Renal cortical epithelial cell (primary cell): Measurements from ENCODE around the gene DACH2. TPM values are rescaled to one million over a fixed set of nuclear protein-coding genes. Genes with fewer than 3 reads are reported as not detected.

ENCODE experiments used
- DNase-seq: peaks from one replicate; pipeline ENCODE4 v3.0.0-alpha.2; 2011; ENCODE audit warnings: low read depth
- total RNA-seq: library from RNA; depleted of rRNA; stranded (reverse); fragments of >200 nt; gene quantifications from 2 replicates; pipeline ENCODE4 v1.2.3, GENCODE V29; 2014

DACH2 gene
- total RNA-seq, 1 donor from 2014 or later = not detected

DNA sequence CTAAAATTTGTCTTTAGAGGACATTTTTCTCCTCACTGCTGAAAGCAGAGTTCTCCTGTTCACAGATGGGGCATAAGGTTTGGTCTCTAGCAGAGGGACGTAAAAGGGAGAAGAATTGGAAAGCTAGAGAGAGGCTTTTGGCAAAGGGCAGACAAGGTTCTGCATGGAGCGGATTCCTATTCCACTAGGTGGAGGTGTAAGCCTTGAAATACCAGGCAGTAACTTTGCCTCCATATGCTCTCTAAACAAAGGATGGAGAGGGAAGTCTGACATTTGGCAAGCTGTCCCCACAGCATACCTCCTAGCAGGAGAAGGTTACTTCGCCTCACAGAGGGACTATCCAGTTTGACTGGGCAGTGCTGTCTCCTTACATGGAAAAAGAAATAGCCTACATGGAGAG lies 174.7 kb downstream of the DACH2 start:
- DNase-seq = no peak

DNA sequence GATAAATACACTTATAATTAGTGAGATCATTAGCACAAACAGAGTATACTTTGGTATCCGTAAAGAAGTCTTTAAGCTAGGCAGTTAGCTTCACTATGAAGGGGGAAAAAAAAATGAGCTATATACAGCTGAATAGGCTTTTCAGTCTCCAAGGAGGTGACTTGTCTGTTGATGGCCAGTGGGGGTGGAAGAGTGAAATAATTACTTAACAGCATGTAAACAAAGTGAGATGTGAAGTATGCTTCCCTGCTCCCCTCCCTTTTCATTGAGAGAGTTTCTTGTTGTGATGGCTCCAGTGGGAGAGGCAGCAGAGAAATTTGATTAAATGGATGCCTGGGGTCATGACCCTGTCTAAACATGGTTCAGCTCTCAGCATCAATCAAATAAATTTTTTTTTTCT lies 180.9 kb downstream of the DACH2 start:
- DNase-seq = no peak

DNA sequence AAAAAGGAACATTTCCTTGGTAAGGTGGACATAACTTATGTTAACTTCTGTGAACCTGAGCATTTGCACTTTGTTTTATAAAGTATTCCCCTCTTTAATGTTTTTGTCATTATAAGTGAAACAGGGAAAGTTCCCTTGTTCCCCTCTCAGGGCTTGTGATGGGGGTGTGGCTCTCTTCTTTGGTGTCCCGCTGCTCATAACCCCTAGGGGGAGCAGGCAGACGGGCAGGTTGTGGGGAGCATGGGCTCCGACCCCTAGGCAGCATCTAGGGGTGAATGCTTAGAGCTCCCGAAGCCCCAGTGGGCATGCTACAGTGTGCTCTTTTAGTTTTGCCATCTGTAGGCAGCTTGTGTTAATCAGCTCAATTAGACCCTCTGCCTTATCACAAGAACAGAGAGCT lies 200.4 kb downstream of the DACH2 start:
- no peak for DNase-seq

DNA sequence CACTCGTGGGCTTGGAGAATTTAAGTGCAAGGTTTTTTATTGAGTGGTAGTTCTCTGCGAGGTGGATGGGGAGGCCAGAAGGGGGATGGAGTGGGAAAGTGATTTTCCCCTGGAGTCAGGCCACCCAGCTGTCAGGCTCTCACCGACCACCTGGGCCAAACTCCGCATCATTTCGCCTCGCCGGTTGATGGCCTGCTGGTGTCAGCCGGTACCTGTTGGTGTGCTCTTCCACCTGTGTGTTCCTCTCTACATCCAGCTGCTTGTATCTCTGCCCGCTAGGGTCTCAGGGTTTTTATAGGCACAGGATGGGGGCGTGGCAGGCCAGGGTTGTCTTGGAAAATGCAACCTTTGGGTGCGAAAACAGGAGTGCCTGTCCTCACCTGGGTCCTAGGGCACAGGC lies 200.9 kb downstream of the DACH2 start:
- DNase-seq = no peak

DNA sequence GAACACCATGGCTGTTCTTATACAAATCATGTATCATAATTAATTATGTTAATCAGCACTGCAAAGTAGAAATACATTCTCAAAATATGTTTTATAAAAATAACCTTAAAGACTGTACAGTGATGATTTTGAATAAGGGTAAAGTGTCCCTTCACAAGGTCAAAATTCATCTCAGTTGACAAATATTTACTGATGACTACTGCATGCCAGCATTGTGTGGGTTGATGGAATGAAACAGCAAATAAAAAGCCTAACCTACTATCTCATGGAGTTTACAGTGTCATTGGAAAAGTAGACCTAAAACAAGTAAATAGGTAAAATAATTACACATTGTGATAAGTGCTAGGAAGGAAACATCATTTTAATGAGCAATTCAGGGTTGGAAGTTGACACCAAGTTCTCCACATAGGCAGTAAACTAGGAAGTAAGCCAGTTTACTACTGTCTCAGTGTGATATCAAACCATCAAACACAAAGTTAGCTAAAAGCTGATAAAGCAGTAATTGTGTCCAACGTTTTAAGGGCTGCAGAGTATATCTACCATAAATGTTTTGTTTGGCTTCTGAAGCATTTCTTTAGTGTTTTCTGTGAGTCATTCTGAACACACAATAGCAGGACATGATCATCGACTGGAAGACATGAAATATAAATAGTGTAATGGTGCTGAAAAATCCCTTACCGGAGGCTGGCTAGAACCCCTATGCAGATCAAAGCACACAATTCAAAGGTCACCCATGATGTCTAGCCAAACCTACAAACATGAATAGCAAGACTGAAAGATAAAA lies 221.8 kb downstream of the DACH2 start:
- DNase-seq = no peak

DNA sequence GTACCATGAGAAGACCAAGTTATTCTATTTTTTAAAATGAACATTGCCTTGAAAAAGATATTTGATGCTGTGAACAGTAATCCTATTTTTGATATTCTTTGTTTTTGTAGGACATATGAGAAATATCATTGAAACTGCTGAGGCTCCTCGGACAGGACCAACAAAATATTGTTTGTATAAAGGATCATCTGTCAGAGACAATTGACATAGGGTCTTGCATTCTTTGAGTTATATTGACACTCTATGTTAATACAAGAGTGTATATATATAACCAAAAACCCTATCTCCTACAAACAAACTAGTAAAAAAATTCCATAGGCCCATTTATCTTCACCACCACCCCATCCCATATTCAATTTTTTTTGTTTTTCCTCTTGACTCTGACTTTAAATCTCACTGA lies 222.7 kb downstream of the DACH2 start:
- DNase-seq = no peak

DNA sequence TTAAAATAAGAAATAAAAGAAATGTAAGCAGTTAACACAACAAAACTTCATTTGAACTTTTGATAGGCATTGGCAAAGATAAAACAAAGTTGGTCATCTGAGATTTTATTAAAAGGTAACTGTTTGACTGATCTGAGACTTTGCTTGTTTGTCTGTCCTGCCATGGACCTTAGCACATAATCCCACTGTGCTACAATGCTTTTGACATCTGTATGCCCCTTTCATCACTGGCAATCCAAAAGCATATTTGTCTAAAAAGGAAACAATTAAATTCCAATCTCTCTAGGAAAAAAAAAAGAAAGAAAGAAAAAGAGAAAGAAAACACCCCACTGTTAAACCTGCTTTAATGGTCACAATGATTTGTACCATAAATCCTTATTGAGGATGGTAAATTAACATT lies 231.0 kb downstream of the DACH2 start:
- DNase-seq = no peak

DNA sequence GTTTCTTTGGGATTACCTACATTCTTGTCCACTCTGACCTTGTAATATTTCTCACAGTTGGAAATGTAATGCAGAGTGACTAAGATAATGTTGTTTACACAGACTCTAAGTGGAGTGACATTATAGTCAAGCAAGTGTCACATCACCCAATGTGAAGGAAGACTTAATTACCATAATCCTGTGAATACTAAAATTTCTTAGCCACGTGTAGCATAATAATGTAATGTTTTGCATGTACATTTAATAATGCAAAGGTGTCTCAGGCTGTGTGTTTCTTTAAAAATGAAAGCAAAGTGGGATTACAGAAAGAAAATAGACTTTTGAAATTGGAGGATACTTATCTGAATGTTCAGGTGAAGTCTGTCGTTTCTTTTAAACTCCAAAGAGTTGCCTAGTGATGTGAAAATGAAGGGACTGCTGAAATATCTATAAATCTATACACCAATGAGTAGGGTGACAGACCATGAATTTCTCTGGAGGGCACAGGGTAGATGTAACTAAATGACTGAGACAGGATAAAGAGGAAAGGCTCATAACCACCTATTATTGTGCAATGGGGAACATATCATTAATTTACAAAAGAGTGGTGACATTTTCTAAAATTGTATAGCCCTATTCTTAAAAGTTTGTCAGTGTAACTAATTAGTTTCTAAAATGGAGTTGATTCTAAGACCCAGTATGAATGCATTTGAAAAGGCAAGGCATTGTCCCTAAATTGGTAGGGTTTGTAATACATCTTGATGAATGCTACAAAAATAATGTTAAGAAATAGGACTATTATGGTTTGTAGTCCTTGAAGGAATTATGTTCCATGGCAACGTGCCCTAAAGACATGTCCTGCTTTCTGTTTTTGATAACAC lies 235.7 kb downstream of the DACH2 start:
- DNase-seq = no peak

DNA sequence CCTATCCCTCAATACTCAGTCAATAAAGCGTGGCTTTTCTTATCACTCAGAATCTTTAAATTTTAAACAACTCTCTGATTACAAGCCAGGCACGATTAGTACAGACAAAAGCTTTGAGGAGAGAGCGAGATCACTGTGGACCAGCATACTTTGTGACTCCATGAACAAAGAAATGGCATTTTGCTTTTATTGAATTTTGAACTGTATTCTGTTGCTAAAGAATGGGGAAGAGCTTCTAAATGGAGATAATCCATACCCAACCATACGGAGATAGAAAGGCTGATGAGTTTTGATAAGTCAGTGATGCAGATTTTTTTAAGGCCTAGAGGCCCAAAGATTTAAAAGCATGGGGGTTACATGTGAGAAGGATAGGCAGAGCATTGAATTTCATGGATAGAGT lies 259.1 kb downstream of the DACH2 start:
- no peak for DNase-seq

DNA sequence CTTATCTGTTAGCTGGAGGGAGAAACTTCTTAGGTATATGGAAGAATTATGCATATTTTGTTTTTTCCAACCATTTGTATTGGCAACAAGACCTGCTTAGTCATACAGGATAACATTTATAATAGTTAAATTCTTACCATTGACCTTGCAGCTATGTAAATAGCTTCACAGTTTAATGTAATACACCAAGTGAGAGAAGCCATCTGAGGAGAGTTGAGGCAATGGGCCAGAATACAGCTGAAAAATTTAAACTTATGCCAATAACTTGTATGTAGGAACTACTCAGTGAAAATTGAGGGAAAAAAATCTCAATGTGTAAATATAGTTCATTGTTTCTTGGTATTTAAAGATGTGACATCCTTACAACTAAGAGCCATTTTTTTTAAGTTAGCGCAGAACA lies 273.5 kb downstream of the DACH2 start:
- no peak for DNase-seq

DNA sequence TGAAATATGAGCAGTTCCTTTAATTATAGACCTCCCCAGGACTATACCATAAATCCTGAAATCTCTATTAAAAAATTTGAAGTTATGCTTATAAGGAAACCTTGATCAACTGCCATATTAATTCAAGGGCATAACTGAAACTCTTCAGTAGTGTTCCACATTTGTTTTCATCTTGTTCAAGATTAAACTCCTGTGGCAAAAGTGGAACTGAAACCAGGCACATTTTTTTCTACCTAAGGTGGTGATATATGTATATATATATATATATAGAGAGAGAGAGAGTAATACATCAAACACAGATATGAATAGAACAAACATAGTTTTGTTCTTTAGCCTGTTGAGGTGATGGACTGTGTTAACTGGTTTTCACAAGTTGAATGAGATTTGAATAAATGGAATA lies 287.9 kb downstream of the DACH2 start:
- DNase-seq = no peak

DNA sequence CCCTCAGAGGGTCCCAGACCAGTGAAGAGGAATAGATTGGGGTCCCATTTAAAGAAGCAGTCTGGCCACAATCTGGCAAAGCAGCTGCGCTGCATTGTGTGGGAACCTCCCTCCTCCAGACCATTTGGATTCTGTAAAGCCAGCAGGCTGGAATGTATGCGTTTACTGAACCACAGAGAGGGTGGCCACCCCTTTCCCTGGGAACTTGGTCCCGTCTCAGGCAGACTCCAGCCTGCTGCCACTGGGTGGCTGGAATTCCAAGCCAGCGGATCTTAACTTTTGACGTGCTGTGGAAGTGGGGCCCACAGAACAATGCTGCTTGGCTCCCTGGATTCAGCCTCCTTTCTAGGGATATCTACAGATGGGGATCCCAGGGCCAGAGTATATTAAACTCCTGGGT lies 307.2 kb downstream of the DACH2 start:
- DNase-seq = no peak

DNA sequence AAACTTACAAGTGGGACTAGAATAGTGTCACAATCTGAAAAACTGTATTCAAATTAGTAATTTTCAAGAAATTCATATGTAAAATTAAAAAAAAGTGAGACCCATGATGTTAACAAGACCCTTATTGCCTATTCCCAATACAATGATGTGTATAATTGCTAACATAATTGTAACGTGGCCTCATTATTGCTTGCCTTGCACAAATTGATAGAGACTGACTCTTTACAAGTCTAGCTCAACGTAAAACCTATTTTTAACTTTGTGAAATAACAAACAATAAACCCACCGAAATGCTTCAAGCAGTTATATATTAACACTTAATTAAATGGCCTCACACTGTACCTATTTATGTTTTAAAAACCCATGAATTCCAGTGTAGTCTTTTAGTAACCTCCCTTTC lies 312.5 kb downstream of the DACH2 start:
- no peak for DNase-seq

DNA sequence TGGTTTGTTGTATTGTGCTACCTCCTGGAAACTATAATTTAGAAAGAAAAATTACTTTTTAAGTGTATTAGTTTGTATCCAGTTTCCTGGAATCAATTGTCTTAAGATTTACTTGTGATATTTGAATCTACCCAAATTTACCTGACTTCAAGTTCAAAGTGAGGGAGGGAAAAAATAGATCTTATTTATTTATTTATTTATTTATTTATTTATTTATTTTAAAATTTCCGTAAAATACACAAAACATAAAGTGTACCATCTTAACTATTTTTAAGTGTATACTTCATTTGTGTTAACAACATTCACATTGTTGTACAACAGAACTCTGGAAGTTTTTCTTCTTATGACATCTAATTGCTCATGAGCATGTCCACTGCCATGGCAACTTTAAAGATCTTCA lies 356.0 kb downstream of the DACH2 start:
- DNase-seq = no peak

DNA sequence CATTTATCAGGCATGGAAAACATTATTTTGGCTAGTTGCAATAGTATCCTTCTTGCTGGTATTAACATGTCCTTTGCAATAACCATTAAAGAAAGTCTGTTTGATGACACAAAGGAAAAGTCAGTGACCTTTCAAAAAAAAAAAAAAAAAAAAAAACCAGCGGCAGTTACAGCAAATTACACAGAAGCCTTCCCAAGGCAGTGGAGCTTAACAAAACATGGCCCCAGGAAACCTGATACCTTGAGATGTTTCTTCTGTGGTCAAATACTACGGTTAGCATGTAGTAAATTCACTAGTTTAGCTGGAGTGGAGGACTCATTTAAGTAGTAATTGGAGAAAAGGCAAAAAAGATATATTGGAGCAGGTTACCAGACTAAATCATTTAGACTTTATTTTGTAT lies 359.1 kb downstream of the DACH2 start:
- no peak for DNase-seq

DNA sequence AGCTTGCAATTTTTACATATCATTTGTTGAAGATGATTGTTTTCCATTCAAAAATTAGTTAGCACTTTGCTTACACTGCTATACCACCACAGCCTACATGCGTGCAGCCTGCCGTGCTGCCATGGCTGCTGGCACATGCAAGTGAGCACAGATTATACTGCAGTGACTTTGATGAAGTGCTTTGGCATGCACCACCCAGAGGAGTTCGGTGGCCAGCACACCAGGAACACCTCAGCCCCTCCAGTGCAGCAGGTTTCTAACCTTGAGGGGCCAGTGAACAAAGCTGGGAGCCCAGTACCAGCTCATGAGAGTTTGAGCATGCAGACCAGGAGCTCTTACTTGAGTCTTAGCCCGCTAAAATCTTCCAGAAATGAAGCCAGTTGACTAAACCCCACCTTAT lies 431.5 kb downstream of the DACH2 start:
- no peak for DNase-seq

DNA sequence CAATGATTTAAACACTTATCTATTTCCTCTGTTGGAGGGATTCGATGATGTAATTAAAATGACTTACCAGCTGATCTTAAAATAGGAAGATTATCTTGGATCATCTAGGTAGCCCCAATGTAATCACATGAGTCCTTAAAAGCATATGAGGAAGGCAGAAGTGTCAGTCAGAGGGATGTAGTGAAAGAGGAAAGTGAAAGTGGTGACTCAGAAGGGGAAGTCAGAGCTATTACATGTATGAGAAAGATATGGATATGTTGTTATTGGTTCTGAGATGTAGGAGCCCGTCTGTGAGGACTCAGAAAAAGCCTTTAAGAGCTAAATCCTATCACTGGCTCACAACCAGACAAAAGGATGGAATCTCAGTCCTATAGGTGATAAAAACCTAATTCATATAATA lies 456.4 kb downstream of the DACH2 start:
- no peak for DNase-seq

DNA sequence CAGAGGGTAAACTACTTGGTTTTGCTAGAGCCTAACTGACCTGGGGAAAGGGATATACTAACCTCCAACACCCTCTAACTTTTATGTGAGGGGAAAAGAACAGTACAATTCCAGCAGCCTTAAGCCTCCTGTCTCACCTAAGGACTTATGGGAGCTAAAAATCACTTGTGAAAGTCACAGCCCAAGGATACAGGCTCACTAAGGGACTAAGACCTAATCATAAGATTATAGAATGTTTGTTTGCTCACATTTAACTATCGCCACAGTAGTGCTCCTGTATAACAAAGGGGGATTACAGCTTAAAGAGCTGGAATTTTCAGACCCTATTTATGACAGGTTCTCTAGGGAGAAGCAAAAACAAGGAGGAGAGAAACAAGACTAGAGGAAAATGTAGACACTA lies 548.7 kb downstream of the DACH2 start:
- DNase-seq = no peak

DNA sequence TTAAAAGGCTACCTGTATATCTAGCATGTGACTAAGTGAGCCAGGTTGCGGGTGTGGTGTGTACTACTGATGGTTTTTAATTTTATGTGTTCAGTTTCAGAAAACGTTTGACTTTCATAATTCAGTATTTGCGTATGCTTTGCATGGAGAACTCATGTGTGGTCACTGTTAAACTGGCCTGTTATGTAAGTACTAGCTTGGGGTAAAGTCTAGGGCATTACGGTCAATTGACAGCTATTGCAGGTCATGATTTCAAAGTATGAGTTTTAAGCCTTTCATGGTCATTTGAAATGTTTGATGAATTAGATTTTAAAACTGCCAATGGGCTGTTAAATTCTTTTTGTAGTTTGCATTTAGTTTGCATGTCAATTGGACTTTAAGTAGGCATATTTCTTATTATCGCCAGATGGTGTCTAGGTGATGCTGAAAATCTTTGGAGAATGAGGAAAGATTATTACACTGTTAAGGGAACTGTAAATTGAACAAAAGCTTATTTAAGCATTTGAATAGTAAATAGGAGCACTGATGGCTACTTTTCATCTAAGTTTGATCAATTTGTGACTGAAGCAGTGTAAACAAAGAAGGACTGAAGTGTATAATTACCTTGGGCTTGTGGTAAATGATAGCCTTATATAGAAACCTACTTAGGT lies 563.4 kb downstream of the DACH2 start:
- DNase-seq = no peak

DNA sequence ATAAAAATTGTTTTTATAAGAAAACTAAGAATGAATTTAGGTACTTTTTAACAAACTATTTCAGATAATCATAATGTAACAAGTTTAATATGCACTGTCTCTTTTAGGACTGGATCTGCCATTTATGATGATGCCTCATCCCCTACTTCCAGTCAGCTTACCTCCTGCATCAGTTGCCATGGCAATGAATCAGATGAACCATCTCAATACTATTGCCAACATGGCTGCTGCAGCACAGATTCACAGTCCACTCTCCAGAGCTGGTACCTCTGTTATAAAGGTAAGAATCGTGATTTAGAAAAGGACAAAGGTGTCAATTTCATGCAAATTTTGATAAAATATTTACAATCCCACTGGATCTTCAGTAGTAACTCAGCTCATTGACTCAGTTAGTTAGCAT lies 566.2 kb downstream of the DACH2 start:
- DNase-seq = no peak

DNA sequence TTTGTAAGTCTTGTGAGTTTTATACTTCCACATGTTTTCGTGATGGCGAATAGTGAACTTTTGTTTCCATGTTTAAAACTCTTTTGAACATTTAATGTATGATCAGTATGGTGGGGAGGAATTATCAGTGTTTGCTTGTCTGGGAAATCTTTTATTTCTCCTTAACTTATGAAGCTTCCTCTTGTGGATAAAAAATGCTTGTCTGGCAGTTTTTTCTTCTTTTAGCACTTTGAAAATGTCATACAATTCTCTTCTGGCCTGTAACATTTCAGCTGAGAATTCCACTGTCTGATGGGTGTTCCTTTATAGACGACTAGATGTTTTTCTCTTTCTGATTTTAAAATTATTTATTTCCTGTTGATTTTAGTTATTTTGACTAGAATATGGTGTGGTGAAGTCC lies 576.0 kb downstream of the DACH2 start:
- no peak for DNase-seq

DNA sequence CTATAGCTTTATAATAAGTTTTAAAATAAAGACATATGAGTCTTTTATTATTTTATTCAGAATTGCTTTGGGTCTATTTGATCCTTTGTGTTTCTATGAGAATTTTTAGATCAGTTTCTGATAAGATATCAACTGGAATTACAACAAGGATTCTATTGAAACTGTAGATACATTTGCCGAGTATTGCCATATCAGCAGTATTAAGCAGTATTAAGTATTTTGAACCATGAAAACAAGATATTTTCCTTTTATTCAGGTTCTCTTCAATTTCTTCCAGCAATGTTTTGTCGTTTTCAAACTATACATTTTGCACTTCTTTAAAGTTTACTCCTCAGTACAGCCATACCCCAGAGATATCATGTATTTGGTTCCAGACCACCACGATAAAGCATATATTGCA lies 598.8 kb downstream of the DACH2 start:
- DNase-seq = no peak

DNA sequence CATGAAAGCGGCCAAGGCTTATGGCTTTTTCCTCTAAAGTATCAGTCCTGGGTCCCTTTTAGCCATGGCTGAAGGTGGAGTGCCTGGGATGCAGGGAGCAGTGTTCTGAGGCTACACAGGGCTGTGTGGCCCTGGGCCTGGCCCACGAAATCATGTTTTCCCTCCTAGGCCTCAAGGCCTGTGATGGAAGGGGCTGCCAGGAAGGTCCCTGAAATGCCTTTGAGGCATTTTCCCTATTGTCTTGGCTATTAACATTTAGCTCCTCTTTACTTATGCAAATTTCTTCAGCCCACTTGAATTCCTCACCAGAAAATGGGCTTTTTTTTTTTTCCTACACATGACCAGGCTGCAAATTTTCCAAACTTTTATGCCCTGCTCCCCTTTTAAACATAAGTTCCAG lies 657.0 kb downstream of the DACH2 start:
- DNase-seq = no peak
